Panc1 (cell line): ENCODE data around the gene GPR180.

ENCODE experiments used
- POLR2AphosphoS5 ChIP-seq: IDR thresholded peaks from 2 replicates; pipeline ENCODE4 v1.6.1; 2012; ENCODE audit warnings: mild to moderate bottlenecking, low read depth, low read length, moderate library complexity
- TF ChIP-seq, protein P1 (sequence below): fragments of 450-650 bp; IDR thresholded peaks from 2 replicates; pipeline ENCODE4 v1.5.1; 2017; ENCODE audit warnings: mild to moderate bottlenecking

DNA sequence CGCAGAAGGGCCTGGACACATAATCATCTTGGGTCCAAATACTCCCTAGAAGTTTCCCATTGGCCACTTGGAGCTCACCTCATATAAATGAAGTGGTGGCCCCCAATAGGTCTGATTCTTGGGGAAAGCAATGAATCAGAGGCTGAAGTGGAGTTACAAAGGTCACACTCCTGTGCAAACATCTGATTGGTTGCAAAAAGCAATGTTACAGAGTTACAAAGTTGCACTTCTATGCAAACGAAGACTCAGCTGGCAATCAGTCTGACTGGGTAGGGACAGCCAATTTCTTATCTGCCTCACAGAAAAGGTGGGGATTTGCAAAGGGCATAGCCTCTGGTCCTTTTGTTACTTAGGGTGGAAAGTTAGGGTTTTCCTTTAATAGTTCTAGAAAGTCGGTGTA is 1.8 kb upstream of the GPR180 start:
- TF ChIP-seq POLR2AphosphoS5 = no peak
- TF ChIP-seq, protein P1, sequence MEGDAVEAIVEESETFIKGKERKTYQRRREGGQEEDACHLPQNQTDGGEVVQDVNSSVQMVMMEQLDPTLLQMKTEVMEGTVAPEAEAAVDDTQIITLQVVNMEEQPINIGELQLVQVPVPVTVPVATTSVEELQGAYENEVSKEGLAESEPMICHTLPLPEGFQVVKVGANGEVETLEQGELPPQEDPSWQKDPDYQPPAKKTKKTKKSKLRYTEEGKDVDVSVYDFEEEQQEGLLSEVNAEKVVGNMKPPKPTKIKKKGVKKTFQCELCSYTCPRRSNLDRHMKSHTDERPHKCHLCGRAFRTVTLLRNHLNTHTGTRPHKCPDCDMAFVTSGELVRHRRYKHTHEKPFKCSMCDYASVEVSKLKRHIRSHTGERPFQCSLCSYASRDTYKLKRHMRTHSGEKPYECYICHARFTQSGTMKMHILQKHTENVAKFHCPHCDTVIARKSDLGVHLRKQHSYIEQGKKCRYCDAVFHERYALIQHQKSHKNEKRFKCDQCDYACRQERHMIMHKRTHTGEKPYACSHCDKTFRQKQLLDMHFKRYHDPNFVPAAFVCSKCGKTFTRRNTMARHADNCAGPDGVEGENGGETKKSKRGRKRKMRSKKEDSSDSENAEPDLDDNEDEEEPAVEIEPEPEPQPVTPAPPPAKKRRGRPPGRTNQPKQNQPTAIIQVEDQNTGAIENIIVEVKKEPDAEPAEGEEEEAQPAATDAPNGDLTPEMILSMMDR = no peak
